Adrenal gland (tissue), 5 donors: Measurements from ENCODE around the gene LMO7.

ENCODE experiments used
- POLR2A ChIP-seq, 2 donors: fragments of 450-650 bp; IDR thresholded peaks; one replicate each; pipeline ENCODE4 v1.6.1; 2017; ENCODE audit warnings: antibody characterized with exemption in 2 of 2, mild to moderate bottlenecking in 2 of 2, moderate library complexity in 1 of 2
- TF ChIP-seq, protein P1 (sequence below), 6 experiments: fragments of 450-650 bp in 4 of 6; fragments of 200-600 bp in 2 of 6; sonication (generic) in 1 of 6; IDR thresholded peaks; 1 replicate in 5 of 6; 2 replicates in 1 of 6; pipeline versions ENCODE4 v1.5.1 to v1.8.0; 2016 to 2021; ENCODE audit warnings: antibody characterized with exemption in 6 of 6, mild to moderate bottlenecking in 2 of 6, moderate library complexity in 1 of 6
- donor health status: DM: no; HTN: no; CAD: no.

- TF ChIP-seq, protein P1, sequence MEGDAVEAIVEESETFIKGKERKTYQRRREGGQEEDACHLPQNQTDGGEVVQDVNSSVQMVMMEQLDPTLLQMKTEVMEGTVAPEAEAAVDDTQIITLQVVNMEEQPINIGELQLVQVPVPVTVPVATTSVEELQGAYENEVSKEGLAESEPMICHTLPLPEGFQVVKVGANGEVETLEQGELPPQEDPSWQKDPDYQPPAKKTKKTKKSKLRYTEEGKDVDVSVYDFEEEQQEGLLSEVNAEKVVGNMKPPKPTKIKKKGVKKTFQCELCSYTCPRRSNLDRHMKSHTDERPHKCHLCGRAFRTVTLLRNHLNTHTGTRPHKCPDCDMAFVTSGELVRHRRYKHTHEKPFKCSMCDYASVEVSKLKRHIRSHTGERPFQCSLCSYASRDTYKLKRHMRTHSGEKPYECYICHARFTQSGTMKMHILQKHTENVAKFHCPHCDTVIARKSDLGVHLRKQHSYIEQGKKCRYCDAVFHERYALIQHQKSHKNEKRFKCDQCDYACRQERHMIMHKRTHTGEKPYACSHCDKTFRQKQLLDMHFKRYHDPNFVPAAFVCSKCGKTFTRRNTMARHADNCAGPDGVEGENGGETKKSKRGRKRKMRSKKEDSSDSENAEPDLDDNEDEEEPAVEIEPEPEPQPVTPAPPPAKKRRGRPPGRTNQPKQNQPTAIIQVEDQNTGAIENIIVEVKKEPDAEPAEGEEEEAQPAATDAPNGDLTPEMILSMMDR (IDR thresholded peaks at IDR 0.05) = no peak
- no peak for TF ChIP-seq POLR2A (IDR thresholded peaks at IDR 0.05)
These were observed 221.2 kb downstream of the LMO7 start for GRCh38 chr13:75857291-75857690.
